A549 (cell line): ENCODE results near the gene CLIP2. TPM values are rescaled to one million over a fixed set of nuclear protein-coding genes. Genes with fewer than 3 reads are reported as not detected.

ENCODE experiments used
- ATAC-seq, 2 experiments: fragments of 200-7000 bp in 1 of 2; fragments of >200 bp in 1 of 2; cut with Nextera tagmentation in 1 of 2; cut with Tn5 transposase in 1 of 2; 3 replicates each; pipeline versions ENCODE4 v1.8.0 to v1.9.1; 2018 to 2020; ENCODE audit warnings: mild to moderate bottlenecking in 1 of 2, moderate library complexity in 1 of 2
- CTCF ChIA-PET: fragments of 300-600 bp; sonication (Branson Sonifier 250); formaldehyde crosslinking; extraction: SDS; loops from one replicate; lab custom pipeline; 2021; ENCODE audit warnings: antibody characterized with exemption, inconsistent platforms; lab: Yijun Ruan, JAX
- POLR2A ChIA-PET: fragments of 350-600 bp; formaldehyde crosslinking; extraction: SDS; loops from one replicate; lab custom pipeline; 2021; ENCODE audit warnings: antibody characterized with exemption, inconsistent platforms; lab: Yijun Ruan, JAX
- DNase-seq, 2 experiments: peaks; one replicate each; pipeline versions ENCODE4 v3.0.0 to v3.0.0-alpha.2; 2011 to 2016; ENCODE audit warnings: low read depth in 1 of 2, low spot score in 1 of 2
- FAIRE-seq: peaks from 2 replicates; lab custom pipeline; 2011; peaks lifted over from hg19 to GRCh38; lab: Jason Lieb, UNC
- H3K27ac ChIP-seq, 2 experiments: fragments of >200 bp; sonication (Bioruptor Twin); formaldehyde crosslinking; 3 replicates each; pipeline ENCODE4 v1.5.1; 2016 to 2017
- H3K4me1 ChIP-seq: fragments of >200 bp; sonication (Bioruptor Twin); formaldehyde crosslinking; 3 replicates; pipeline ENCODE4 v1.6.1; 2016
- H3K4me2 ChIP-seq: fragments of >200 bp; sonication (Bioruptor Twin); formaldehyde crosslinking; 3 replicates; pipeline ENCODE4 v1.6.1; 2016
- H3K4me3 ChIP-seq: fragments of >200 bp; sonication (Bioruptor Twin); formaldehyde crosslinking; 3 replicates; pipeline ENCODE4 v1.5.1; 2016
- H3K9me3 ChIP-seq: fragments of >200 bp; sonication (Bioruptor Twin); formaldehyde crosslinking; 3 replicates; pipeline ENCODE4 v1.6.1; 2016
- CBX8 ChIP-seq: fragments of 200-600 bp; sonication (generic); IDR thresholded peaks from 2 replicates; pipeline ENCODE4 v1.6.1; 2016
- CHD4 ChIP-seq: fragments of 200-600 bp; sonication (generic); IDR thresholded peaks from 2 replicates; pipeline ENCODE4 v1.6.1; 2016; ENCODE audit warnings: antibody characterized with exemption, mild to moderate bottlenecking, borderline replicate concordance
- EP300 ChIP-seq, 2 experiments: fragments of >200 bp; sonication (Bioruptor Twin); formaldehyde crosslinking; IDR thresholded peaks; 2 replicates in 1 of 2; 3 replicates in 1 of 2; pipeline ENCODE4 v1.6.1; 2016 to 2017
- ESRRA ChIP-seq: fragments of 150-350 bp; IDR thresholded peaks from 2 replicates; pipeline ENCODE4 v1.6.1; 2014; ENCODE audit warnings: mild to moderate bottlenecking, low read length, borderline replicate concordance
- FOSB ChIP-seq: fragments of 250-450 bp; sonication (Bioruptor Pico); IDR thresholded peaks from 2 replicates; pipeline ENCODE4 v1.5.0; 2020; ENCODE audit warnings: mild to moderate bottlenecking, moderate library complexity
- FOSL2 ChIP-seq, 2 experiments: fragments of 450-650 bp in 1 of 2; fragments of >200 bp in 1 of 2; sonication (Bioruptor Twin) in 1 of 2; formaldehyde crosslinking; IDR thresholded peaks; 2 replicates each; pipeline versions ENCODE4 v1.5.0 to v1.6.1; 2016 to 2020; ENCODE audit warnings: mild to moderate bottlenecking in 1 of 2, moderate library complexity in 1 of 2
- FOXS1 ChIP-seq: fragments of 250-450 bp; sonication (Bioruptor Pico); IDR thresholded peaks from 2 replicates; pipeline ENCODE4 v1.5.0; 2020; ENCODE audit warnings: mild to moderate bottlenecking, moderate library complexity
- HDAC2 ChIP-seq: fragments of 200-600 bp; sonication (generic); IDR thresholded peaks from 2 replicates; pipeline ENCODE4 v1.6.1; 2016
- MAFK ChIP-seq: fragments of 450-650 bp; IDR thresholded peaks from 2 replicates; pipeline ENCODE4 v1.6.1; 2014; ENCODE audit not compliant: partially characterized antibody
- MAZ ChIP-seq: fragments of 150-350 bp; IDR thresholded peaks from 2 replicates; pipeline ENCODE4 v1.6.1; 2014; ENCODE audit warnings: antibody characterized with exemption, low read depth, low read length, borderline replicate concordance
- MYC ChIP-seq: IDR thresholded peaks from 2 replicates; pipeline ENCODE4 v1.6.1; 2012; ENCODE audit warnings: mild to moderate bottlenecking, inconsistent platforms, low read length, improper control_type of control experiment, borderline replicate concordance
- PBX3 ChIP-seq: IDR thresholded peaks from 2 replicates; pipeline ENCODE4 v1.6.1; 2012
- RAD21 ChIP-seq, 2 experiments: fragments of >200 bp in 1 of 2; sonication (Bioruptor Twin) in 1 of 2; formaldehyde crosslinking in 1 of 2; IDR thresholded peaks in 1 of 2; conservative IDR thresholded peaks in 1 of 2; 2 replicates in 1 of 2; 3 replicates in 1 of 2; pipeline ENCODE4 v1.6.1; 2012 to 2018; ENCODE audit warnings: inconsistent platforms in 1 of 2
- RNF2 ChIP-seq: fragments of 200-600 bp; sonication (generic); IDR thresholded peaks from 2 replicates; pipeline ENCODE4 v1.6.1; 2016; ENCODE audit warnings: low read depth, mild to moderate bottlenecking, antibody characterized with exemption, moderate library complexity, borderline replicate concordance
- SREBF2 ChIP-seq: fragments of 450-650 bp; IDR thresholded peaks from 2 replicates; pipeline ENCODE4 v1.6.1; 2014; ENCODE audit warnings: mild to moderate bottlenecking, moderate library complexity
- TFCP2L1 ChIP-seq: fragments of 250-450 bp; sonication (Bioruptor Pico); IDR thresholded peaks from 2 replicates; pipeline ENCODE4 v1.5.0; 2021; ENCODE audit warnings: mild to moderate bottlenecking
- ZC3H11A ChIP-seq: fragments of 450-650 bp; IDR thresholded peaks from 2 replicates; pipeline ENCODE4 v1.6.1; 2014; ENCODE audit warnings: antibody characterized with exemption, mild to moderate bottlenecking
- WGBS: methylation state at CpG from one replicate; pipeline ENCODE4 v1.1.6; 2017; ENCODE audit errors: missing lambda C conversion rate; 5-methylcytosine and 5-hydroxymethylcytosine counted together
- polyA plus RNA-seq, 4 experiments: library from polyadenylated mRNA; depleted of rRNA in 3 of 4; stranded (reverse); fragments of >200 nt; fragmentation: RNase III in 1 of 4; extraction: RNeasy Plus Mini Kit Qiagen cat#74134 plus additional on column Dnase treatment in 1 of 4; gene quantifications; 2 replicates in 3 of 4; 3 replicates in 1 of 4; pipeline ENCODE4 v1.2.3, GENCODE V29; 2011 to 2017
- TF ChIP-seq, protein P1 (sequence below): fragments of 150-350 bp; IDR thresholded peaks from 2 replicates; pipeline ENCODE4 v1.6.1; 2014; ENCODE audit warnings: low read depth, mild to moderate bottlenecking, low read length
- TF ChIP-seq, protein P2 (sequence below): fragments of >200 bp; sonication (Bioruptor Twin); formaldehyde crosslinking; IDR thresholded peaks from 3 replicates; pipeline ENCODE4 v1.5.1; 2016
- TF ChIP-seq, protein P3 (sequence below): IDR thresholded peaks from 2 replicates; pipeline ENCODE4 v1.6.1; 2012

CLIP2 gene
- polyA plus RNA-seq, 2 of the 4 experiments (the other 2 are of a cell fraction): 3.7 to 17.0 TPM

DNA sequence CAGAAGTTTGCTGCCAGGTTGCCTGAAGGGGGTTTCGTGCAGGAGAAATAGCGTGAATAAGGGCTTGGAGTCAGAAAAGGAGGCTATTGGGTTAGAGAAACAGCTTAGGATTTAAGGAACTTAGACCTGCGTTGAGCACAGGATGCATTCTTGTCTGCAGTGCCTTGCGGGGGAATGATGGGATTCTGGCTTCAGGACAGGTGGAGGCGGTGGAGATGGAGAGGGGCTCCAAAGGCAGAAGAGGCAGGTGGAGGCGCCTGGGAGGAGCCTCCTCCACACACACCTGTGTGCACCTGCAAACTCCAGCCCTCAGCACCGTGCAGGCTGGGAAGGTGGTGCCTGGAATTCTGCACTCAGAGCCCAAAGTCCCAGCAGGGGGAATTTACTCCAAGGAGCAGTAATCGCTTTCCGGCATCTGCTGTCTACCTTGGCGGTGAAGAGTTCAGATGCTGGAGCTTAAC lies 1.8 kb downstream of the CLIP2 start:
- no peak for TF ChIP-seq ZC3H11A
- TF ChIP-seq FOSL2 (IDR thresholded peaks at IDR 0.05): no peak
- TF ChIP-seq FOSL2 (CRISPR knock-in tag; IDR thresholded peaks at IDR 0.05): no peak
- no peak for TF ChIP-seq FOSB (CRISPR knock-in tag)
- TF ChIP-seq, protein P1, sequence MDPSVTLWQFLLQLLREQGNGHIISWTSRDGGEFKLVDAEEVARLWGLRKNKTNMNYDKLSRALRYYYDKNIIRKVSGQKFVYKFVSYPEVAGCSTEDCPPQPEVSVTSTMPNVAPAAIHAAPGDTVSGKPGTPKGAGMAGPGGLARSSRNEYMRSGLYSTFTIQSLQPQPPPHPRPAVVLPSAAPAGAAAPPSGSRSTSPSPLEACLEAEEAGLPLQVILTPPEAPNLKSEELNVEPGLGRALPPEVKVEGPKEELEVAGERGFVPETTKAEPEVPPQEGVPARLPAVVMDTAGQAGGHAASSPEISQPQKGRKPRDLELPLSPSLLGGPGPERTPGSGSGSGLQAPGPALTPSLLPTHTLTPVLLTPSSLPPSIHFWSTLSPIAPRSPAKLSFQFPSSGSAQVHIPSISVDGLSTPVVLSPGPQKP: no peak
- no peak for TF ChIP-seq EP300 (IDR thresholded peaks at IDR 0.05)
- no peak for TF ChIP-seq MYC
- TF ChIP-seq, protein P2, sequence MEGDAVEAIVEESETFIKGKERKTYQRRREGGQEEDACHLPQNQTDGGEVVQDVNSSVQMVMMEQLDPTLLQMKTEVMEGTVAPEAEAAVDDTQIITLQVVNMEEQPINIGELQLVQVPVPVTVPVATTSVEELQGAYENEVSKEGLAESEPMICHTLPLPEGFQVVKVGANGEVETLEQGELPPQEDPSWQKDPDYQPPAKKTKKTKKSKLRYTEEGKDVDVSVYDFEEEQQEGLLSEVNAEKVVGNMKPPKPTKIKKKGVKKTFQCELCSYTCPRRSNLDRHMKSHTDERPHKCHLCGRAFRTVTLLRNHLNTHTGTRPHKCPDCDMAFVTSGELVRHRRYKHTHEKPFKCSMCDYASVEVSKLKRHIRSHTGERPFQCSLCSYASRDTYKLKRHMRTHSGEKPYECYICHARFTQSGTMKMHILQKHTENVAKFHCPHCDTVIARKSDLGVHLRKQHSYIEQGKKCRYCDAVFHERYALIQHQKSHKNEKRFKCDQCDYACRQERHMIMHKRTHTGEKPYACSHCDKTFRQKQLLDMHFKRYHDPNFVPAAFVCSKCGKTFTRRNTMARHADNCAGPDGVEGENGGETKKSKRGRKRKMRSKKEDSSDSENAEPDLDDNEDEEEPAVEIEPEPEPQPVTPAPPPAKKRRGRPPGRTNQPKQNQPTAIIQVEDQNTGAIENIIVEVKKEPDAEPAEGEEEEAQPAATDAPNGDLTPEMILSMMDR: no peak
- TF ChIP-seq RAD21 (conservative IDR thresholded peaks at IDR 0.05 in 1 of 2, IDR thresholded peaks at IDR 0.05 in 1 of 2): no peak
- no peak for TF ChIP-seq ESRRA
- no peak for TF ChIP-seq SREBF2
- TF ChIP-seq FOXS1 (CRISPR knock-in tag): no peak
- TF ChIP-seq MAFK: no peak
- TF ChIP-seq CHD4: no peak
- no peak for TF ChIP-seq HDAC2
- no peak for TF ChIP-seq PBX3
- no peak for TF ChIP-seq RNF2
- TF ChIP-seq MAZ: no peak
- peak overlapping the region; percentile 88 for H3K4me3 ChIP-seq
- ATAC-seq: no peak
- peak overlapping the region; percentile 89 to 97; a peak in 4 of 6 replicates for H3K27ac ChIP-seq
- no peak for DNase-seq
- WGBS: 77% methylated on average over 10 of the region's 10 CpGs
- FAIRE-seq: no peak
- CTCF ChIA-PET: interaction anchor here (0.6 to 6.8 kb wide), 7 partner anchors 9 to 115 kb away, joined by 3 to 38 read pairs (median 3); no protein-coding TSS in a partner anchor
- H3K9me3 ChIP-seq: no peaks in the 10 kb centered on the region
- POLR2A ChIA-PET: no interaction called here
- peaks cover 51% of the 10 kb centered on the region for H3K4me1 ChIP-seq
- H3K4me2 ChIP-seq: peak overlapping the region; percentile 94

GRCh38 chr7:74291535-74291934 lies 2.3 kb downstream of the CLIP2 start:
- DNase-seq (no peak), ATAC-seq (no peak), FAIRE-seq (no peak)
- H3K4me1 ChIP-seq: peaks cover 51% of the 10 kb centered on the region
- WGBS: 87% methylated on average over 5 of the region's 5 CpGs
- ChIA-PET POLR2A (no interaction called here), CTCF (interaction anchor here (0.6 to 6.8 kb wide), 3 partner anchors 9 to 109 kb away, joined by 3 to 38 read pairs (median 6); no protein-coding TSS in a partner anchor)
- no peaks in the 10 kb centered on the region for H3K9me3 ChIP-seq
- H3K4me3 ChIP-seq: no peak overlapping the region
- H3K27ac ChIP-seq: no peak overlapping the region
- no peak for TF ChIP-seq CBX8
- TF ChIP-seq TFCP2L1: no peak
- TF ChIP-seq, protein P3, sequence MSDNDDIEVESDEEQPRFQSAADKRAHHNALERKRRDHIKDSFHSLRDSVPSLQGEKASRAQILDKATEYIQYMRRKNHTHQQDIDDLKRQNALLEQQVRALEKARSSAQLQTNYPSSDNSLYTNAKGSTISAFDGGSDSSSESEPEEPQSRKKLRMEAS: no peak
- peak overlapping the region; percentile 94; the same call in 2 of the 3 replicates for H3K4me2 ChIP-seq
